Fibroblast of skin of right quadriceps (primary cell): Measurements from ENCODE around the gene CNN2.

Source experiments
- DNase-seq: peaks from one replicate; pipeline ENCODE4 v3.0.0-alpha.2; 2013

The CNN2 gene

GRCh38 chr19:996051-996838 lies 30.2 kb upstream of the CNN2 start:
- DNase-seq = peak; percentile 59

- DNase-seq = no peak
Measured at GRCh38 chr19:998064-998463, 28.3 kb upstream of the CNN2 start.

- no peak for DNase-seq
Measured at GRCh38 chr19:999379-999719, 27.1 kb upstream of the CNN2 start.

- peak; percentile 39 for DNase-seq
Measured at GRCh38 chr19:1000095-1000494, 26.3 kb upstream of the CNN2 start, which contains the start of gene GRIN3B. Gene GRIN3B (plus strand): TSS chr19:1000419. CDS start chr19:1000438, 19 bp downstream.

- no peak for DNase-seq
Measured at GRCh38 chr19:1000591-1001537, 25.5 kb upstream of the CNN2 start.

GRCh38 chr19:1001538-1002166 lies 24.8 kb upstream of the CNN2 start:
- no peak for DNase-seq

- no peak for DNase-seq
Measured at GRCh38 chr19:1002600-1002999, 23.8 kb upstream of the CNN2 start.

- no peak for DNase-seq
Measured at GRCh38 chr19:1003283-1003682, 23.1 kb upstream of the CNN2 start.

GRCh38 chr19:1004204-1004802 lies 22.1 kb upstream of the CNN2 start:
- no peak for DNase-seq

- DNase-seq = no peak
Measured at GRCh38 chr19:1004803-1005664, 21.4 kb upstream of the CNN2 start.

GRCh38 chr19:1006711-1007398 lies 19.6 kb upstream of the CNN2 start:
- DNase-seq = no peak

GRCh38 chr19:1007399-1008251 lies 18.8 kb upstream of the CNN2 start:
- DNase-seq = no peak

- no peak for DNase-seq
Measured at GRCh38 chr19:1008268-1009040, 18.0 kb upstream of the CNN2 start.

- DNase-seq = peak; percentile 28
Measured at GRCh38 chr19:1009041-1009980, 17.1 kb upstream of the CNN2 start.

- no peak for DNase-seq
Measured at GRCh38 chr19:1009981-1010538, 16.3 kb upstream of the CNN2 start.

- no peak for DNase-seq
Measured at GRCh38 chr19:1010586-1011510, 15.6 kb upstream of the CNN2 start.

- DNase-seq = no peak
Measured at GRCh38 chr19:1011831-1012333, 14.5 kb upstream of the CNN2 start.
